MCF 10A (cell line): ENCODE data around the gene TNS3. TPM values are rescaled to one million over a fixed set of nuclear protein-coding genes. Genes with fewer than 3 reads are reported as not detected.

Experiments used
- BruUV-seq: library from RNA; stranded (reverse); fragments of 400-500 nt; replicated peaks from 2 replicates; lab custom pipeline; 2021; lab: Mats Ljungman, UMichigan
- CTCF ChIA-PET: fragments of 300-600 bp; sonication (Branson Sonifier 250); formaldehyde crosslinking; extraction: SDS; loops from one replicate; lab custom pipeline; 2021; ENCODE audit warnings: antibody characterized with exemption, inconsistent platforms; lab: Yijun Ruan, JAX
- POLR2A ChIA-PET: fragments of 300-600, 350-650 bp; sonication (Branson Sonifier 250); formaldehyde crosslinking; extraction: SDS; loops from one replicate; lab custom pipeline; 2020; ENCODE audit warnings: antibody characterized with exemption, inconsistent platforms; lab: Yijun Ruan, JAX
- DNase-seq: peaks from one replicate; pipeline ENCODE4 v3.0.0-alpha.2; 2018; ENCODE audit not compliant: unreplicated experiment
- H3K27ac Mint-ChIP-seq: one replicate; pipeline ENCODE4 v1.8.0; 2022; ENCODE audit warnings: mild to moderate bottlenecking, low read depth, mixed read lengths; ENCODE audit not compliant: unreplicated experiment
- H3K27me3 Mint-ChIP-seq: one replicate; pipeline ENCODE4 v1.8.0; 2022; ENCODE audit warnings: mixed read lengths; ENCODE audit not compliant: insufficient read depth, unreplicated experiment
- H3K36me3 Mint-ChIP-seq: one replicate; pipeline ENCODE4 v1.8.0; 2022; ENCODE audit warnings: mild to moderate bottlenecking, moderate library complexity, mixed read lengths; ENCODE audit not compliant: insufficient read depth, unreplicated experiment
- H3K4me1 Mint-ChIP-seq: one replicate; pipeline ENCODE4 v1.8.0; 2022; ENCODE audit warnings: mixed read lengths; ENCODE audit not compliant: insufficient read depth, unreplicated experiment
- H3K4me3 Mint-ChIP-seq: one replicate; pipeline ENCODE4 v1.8.0; 2022; ENCODE audit warnings: mild to moderate bottlenecking, moderate library complexity, mixed read lengths; ENCODE audit not compliant: unreplicated experiment
- H3K9me3 Mint-ChIP-seq: one replicate; pipeline ENCODE4 v1.8.0; 2022; ENCODE audit warnings: mixed read lengths; ENCODE audit not compliant: unreplicated experiment
- CTCF ChIP-seq: fragments of 200-600 bp; IDR thresholded peaks from one replicate; pipeline ENCODE4 v1.8.0; 2022; ENCODE audit warnings: antibody characterized with exemption, mild to moderate bottlenecking; ENCODE audit not compliant: unreplicated experiment
- intact Hi-C: fragments of 100-400 bp; cut with micrococcal nuclease; formaldehyde crosslinking; loops from 2 replicates; pipeline ENCODE4 v1.14.1; 2022
- total RNA-seq: library from RNA; stranded (reverse); gene quantifications from 2 replicates; pipeline ENCODE4 v1.2.3, GENCODE V29; 2022

TNS3 gene
- total RNA-seq, 1 experiment from 2014 or later, result 30.1 TPM

GRCh38 chr7:47232751-47233412 is 349.0 kb downstream of the TNS3 start:
- Mint-ChIP-seq H3K27me3 (no peaks in the 10 kb centered on the region), H3K4me1 (peaks cover 2% of the 10 kb centered on the region), H3K9me3 (no peaks in the 10 kb centered on the region), H3K4me3 (no peak overlapping the region), H3K27ac (no peak overlapping the region), H3K36me3 (no peaks in the 10 kb centered on the region)
- intact Hi-C loops, result no loop called here
- no peak for TF ChIP-seq CTCF
- no TSS peak for BruUV-seq
- DNase-seq, result no peak
- CTCF ChIA-PET, result interaction anchor here (1.5 kb wide), 1 partner anchor 23 kb away, joined by 3 read pairs; no protein-coding TSS in a partner anchor
- POLR2A ChIA-PET, result interaction anchor here (0.6 kb wide), 1 partner anchor 525 kb away, joined by 3 read pairs; no protein-coding TSS in a partner anchor

- H3K27ac Mint-ChIP-seq, result no peak overlapping the region
- no peaks in the 10 kb centered on the region for H3K27me3 Mint-ChIP-seq
- peaks cover 6% of the 10 kb centered on the region for H3K4me1 Mint-ChIP-seq
- intact Hi-C loops, result no loop called here
- no TSS peak for BruUV-seq
- no peak for DNase-seq
- no peak for TF ChIP-seq CTCF
- no peak overlapping the region for H3K4me3 Mint-ChIP-seq
- ChIA-PET POLR2A (no interaction called here), CTCF (no interaction called here)
- no peaks in the 10 kb centered on the region for H3K9me3 Mint-ChIP-seq
- H3K36me3 Mint-ChIP-seq, result no peaks in the 10 kb centered on the region
Observed at GRCh38 chr7:47231627-47232026, 350.3 kb downstream of the TNS3 start.

- ChIA-PET POLR2A (interaction anchor here (0.6 kb wide), 1 partner anchor 530 kb away, joined by 3 read pairs; no protein-coding TSS in a partner anchor), CTCF (no interaction called here)
- no TSS peak for BruUV-seq
- peaks cover 6% of the 10 kb centered on the region for H3K4me1 Mint-ChIP-seq
- TF ChIP-seq CTCF, result no peak
- no peak overlapping the region for H3K27ac Mint-ChIP-seq
- H3K36me3 Mint-ChIP-seq, result no peaks in the 10 kb centered on the region
- no peak overlapping the region for H3K4me3 Mint-ChIP-seq
- no peaks in the 10 kb centered on the region for H3K9me3 Mint-ChIP-seq
- intact Hi-C loops, result no loop called here
- no peaks in the 10 kb centered on the region for H3K27me3 Mint-ChIP-seq
- DNase-seq, result no peak
Observed at GRCh38 chr7:47231032-47231431, 350.9 kb downstream of the TNS3 start.

- Mint-ChIP-seq H3K4me3 (no peak overlapping the region), H3K27me3 (no peaks in the 10 kb centered on the region), H3K4me1 (peaks cover 15% of the 10 kb centered on the region), H3K9me3 (no peaks in the 10 kb centered on the region), H3K27ac (no peak overlapping the region), H3K36me3 (no peaks in the 10 kb centered on the region)
- no TSS peak for BruUV-seq
- POLR2A ChIA-PET, result interaction anchor here (0.7 kb wide), 1 partner anchor 232 kb away, joined by 4 read pairs; no protein-coding TSS in a partner anchor
- CTCF ChIA-PET, result no interaction called here
- intact Hi-C loops, result no loop called here
- peak; percentile 51 for DNase-seq
- TF ChIP-seq CTCF, result no peak
Observed at GRCh38 chr7:47228386-47229014, 353.4 kb downstream of the TNS3 start.
